ENCODE results near the gene ATRNL1.

GRCh38 chr10:115795964-115796363, 702.8 kb downstream of the ATRNL1 start:
- TF ChIP-seq GABPA (IDR thresholded peaks at IDR 0.05; ENCODE audit: low read depth) (no peak), GATA2 (CRISPR knock-in tag; IDR thresholded peaks at IDR 0.05) (no peak), CTCF (IDR thresholded peaks at IDR 0.05) (no peak), CHD2 (IDR thresholded peaks at IDR 0.05; ENCODE audit: low read length, partially characterized antibody) (no peak), EZH2phosphoT487 (IDR thresholded peaks at IDR 0.05; ENCODE audit: borderline replicate concordance, low read depth) (no peak), TCF12 (IDR thresholded peaks at IDR 0.05) (no peak), FOSL2 (IDR thresholded peaks at IDR 0.05; ENCODE audit: borderline replicate concordance, low read depth) (no peak), FOXJ3 (CRISPR knock-in tag; IDR thresholded peaks at IDR 0.05) (no peak), MAX (IDR thresholded peaks at IDR 0.05; ENCODE audit: low read depth) (no peak), USF2 (IDR thresholded peaks at IDR 0.05; ENCODE audit: borderline replicate concordance, low read depth, low read length) (no peak), EP300 (IDR thresholded peaks at IDR 0.05; ENCODE audit: borderline replicate concordance in 1 of 2, low read depth in 1 of 2, low read length in 1 of 2) (no peak), MXI1 (IDR thresholded peaks at IDR 0.05; ENCODE audit: low read depth, low read length) (no peak)
